K562 (cell line): Measurements from ENCODE around the gene B3GALNT2. TPM values are rescaled to one million over a fixed set of nuclear protein-coding genes. Genes with fewer than 3 reads are reported as not detected.

Experiments used
- ATAC-seq: fragments of 200-7000 bp; cut with Tn5 transposase; 3 replicates; pipeline ENCODE4 v1.9.1; 2020; ENCODE audit warnings: moderate library complexity
- BruUV-seq: library from RNA; stranded (reverse); fragments of 400-500 nt; replicated peaks from 2 replicates; lab custom pipeline; 2021; lab: Mats Ljungman, UMichigan
- CTCF ChIA-PET: fragments of 300-600 bp; formaldehyde crosslinking; extraction: SDS; loops from one replicate; lab custom pipeline; 2021; ENCODE audit warnings: low intra/inter-chr PET ratio; lab: Yijun Ruan, JAX
- POLR2A ChIA-PET: fragments of 300-600, 350-650 bp; sonication (Branson Sonifier 250); formaldehyde crosslinking; extraction: SDS; loops from one replicate; lab custom pipeline; 2021; ENCODE audit warnings: antibody characterized with exemption, inconsistent platforms; lab: Yijun Ruan, JAX
- DNase-seq, 4 experiments: peaks; one replicate each; pipeline versions ENCODE4 v3.0.0 to v3.0.0-alpha.2; 2011 to 2018; ENCODE audit warnings: low spot score in 3 of 4, mixed read lengths in 3 of 4; ENCODE audit errors: extremely low read depth in 1 of 4
- FAIRE-seq: peaks from 2 replicates; lab custom pipeline; 2011; peaks lifted over from hg19 to GRCh38; lab: Jason Lieb, UNC
- H2AFZ ChIP-seq: 2 replicates; pipeline ENCODE4 v1.6.0; 2011; ENCODE audit warnings: low read depth, low read length, control low read depth, inconsistent platforms
- H3K27ac ChIP-seq: fragments of 200-600 bp; 3 replicates; pipeline ENCODE4 v1.8.0; 2011; ENCODE audit warnings: low read depth, mild to moderate bottlenecking, control low read depth, inconsistent platforms, low read length, moderate library complexity, mixed read lengths; ENCODE audit errors: extremely low read depth
- H3K27me3 ChIP-seq, 2 experiments: fragments of 300-600 bp in 1 of 2; 2 replicates in 1 of 2; 3 replicates in 1 of 2; pipeline versions ENCODE4 v1.6.0 to v1.8.0; 2011; ENCODE audit warnings: inconsistent platforms in 2 of 2, low read length in 2 of 2, mild to moderate bottlenecking in 1 of 2, mixed read lengths in 1 of 2, moderate library complexity in 1 of 2; ENCODE audit not compliant: control insufficient read depth in 2 of 2, insufficient read depth in 2 of 2
- H3K36me3 ChIP-seq: fragments of 300-600 bp; 3 replicates; pipeline ENCODE4 v1.8.0; 2011; ENCODE audit warnings: mild to moderate bottlenecking, low read length, inconsistent platforms; ENCODE audit not compliant: control insufficient read depth, insufficient read depth
- H3K4me1 ChIP-seq, 2 experiments: fragments of 200-600 bp in 1 of 2; replicated peaks in 1 of 2; 2 replicates in 1 of 2; 3 replicates in 1 of 2; pipeline versions ENCODE4 v1.5.1 to v1.8.0; 2011; ENCODE audit warnings: inconsistent platforms in 2 of 2, low read length in 2 of 2, mild to moderate bottlenecking in 1 of 2, mixed read lengths in 1 of 2, moderate library complexity in 1 of 2; ENCODE audit not compliant: control insufficient read depth in 2 of 2, insufficient read depth in 2 of 2
- H3K4me2 ChIP-seq: 2 replicates; pipeline ENCODE4 v1.6.1; 2011; ENCODE audit warnings: low read length, control low read depth, inconsistent platforms, mixed read lengths; ENCODE audit not compliant: insufficient read depth
- H3K4me3 ChIP-seq: fragments of 200-600 bp; sonication (generic), shearing (Covaris generic); 2 replicates; pipeline ENCODE4 v1.5.1; 2016; ENCODE audit warnings: control low read depth, inconsistent platforms
- H3K79me2 ChIP-seq: fragments of 200-600 bp; 3 replicates; pipeline ENCODE4 v1.8.0; 2011; ENCODE audit warnings: low read length, inconsistent platforms; ENCODE audit not compliant: control insufficient read depth, insufficient read depth
- H3K9ac ChIP-seq, 2 experiments: 2 replicates each; pipeline versions ENCODE4 v1.6.0 to v1.6.1; 2011; ENCODE audit warnings: low read depth in 2 of 2, low read length in 2 of 2, control low read depth in 1 of 2, inconsistent platforms in 1 of 2, mild to moderate bottlenecking in 1 of 2, mixed read lengths in 1 of 2; ENCODE audit not compliant: insufficient read depth in 1 of 2
- H3K9me1 ChIP-seq: one replicate; pipeline ENCODE4 v1.6.0; 2011; ENCODE audit warnings: inconsistent platforms, mild to moderate bottlenecking, low read length, moderate library complexity; ENCODE audit not compliant: control insufficient read depth, insufficient read depth
- H3K9me3 ChIP-seq: replicated peaks from 2 replicates; pipeline ENCODE4 v1.5.1; 2011; ENCODE audit warnings: low read depth, low read length, inconsistent platforms; ENCODE audit not compliant: control insufficient read depth, insufficient read depth
- H4K20me1 ChIP-seq: replicated peaks from 2 replicates; pipeline ENCODE4 v1.6.1; 2011; ENCODE audit warnings: low read length, inconsistent platforms, mixed read lengths; ENCODE audit not compliant: control insufficient read depth, insufficient read depth
- ATF6 ChIP-seq: sonication (generic); formaldehyde crosslinking; IDR thresholded peaks from 2 replicates; pipeline ENCODE4 v1.4.0; 2020; ENCODE audit warnings: mild to moderate bottlenecking, missing genetic modification reagents
- HDAC1 ChIP-seq, 2 experiments: fragments of 450-650 bp; IDR thresholded peaks; 2 replicates each; pipeline ENCODE4 v1.6.1; 2016 to 2017; ENCODE audit warnings: inconsistent platforms in 1 of 2, mild to moderate bottlenecking in 1 of 2, moderate library complexity in 1 of 2
- MBD1 ChIP-seq: fragments of 250-450 bp; sonication (Bioruptor Pico); IDR thresholded peaks from 2 replicates; pipeline ENCODE4 v1.8.0; 2022; ENCODE audit warnings: inconsistent platforms
- RAD21 ChIP-seq, 2 experiments: fragments of 250-450 bp in 1 of 2; fragments of 450-650 bp in 1 of 2; sonication (Bioruptor Pico) in 1 of 2; formaldehyde crosslinking in 1 of 2; IDR thresholded peaks in 1 of 2; conservative IDR thresholded peaks in 1 of 2; 2 replicates each; pipeline versions ENCODE4 v1.4.0 to v1.8.0; 2020 to 2022; ENCODE audit warnings: mild to moderate bottlenecking in 2 of 2, moderate library complexity in 1 of 2
- RNF219 ChIP-seq: fragments of 250-450 bp; sonication (Bioruptor Pico); IDR thresholded peaks from 2 replicates; pipeline ENCODE4 v1.5.0; 2022; ENCODE audit warnings: mild to moderate bottlenecking
- SAFB ChIP-seq: fragments of 200-400 bp; formaldehyde crosslinking; IDR thresholded peaks from 2 replicates; pipeline ENCODE4 v1.6.1; 2017; ENCODE audit warnings: low read depth, low read length, borderline replicate concordance
- SAP30 ChIP-seq: fragments of 200-600 bp; sonication (generic); IDR thresholded peaks from 2 replicates; pipeline ENCODE4 v1.6.1; 2012; ENCODE audit warnings: borderline replicate concordance, low read depth, mild to moderate bottlenecking, moderate library complexity, low read length, control low read depth, inconsistent platforms; ENCODE audit not compliant: insufficient read depth, poor library complexity, severe bottlenecking
- SMC3 ChIP-seq: conservative IDR thresholded peaks from 2 replicates; pipeline ENCODE4 v1.6.1; 2011; ENCODE audit warnings: low read depth, low read length, improper control_type of control experiment; ENCODE audit not compliant: insufficient read depth
- TBP ChIP-seq: optimal IDR thresholded peaks from 2 replicates; pipeline ENCODE3; 2011; ENCODE audit warnings: low read depth, low read length, improper control_type of control experiment
- ZNF232 ChIP-seq: sonication (generic); formaldehyde crosslinking; IDR thresholded peaks from 2 replicates; pipeline ENCODE4 v1.8.0; 2022; ENCODE audit warnings: mild to moderate bottlenecking, missing genetic modification reagents
- ZNF316 ChIP-seq: fragments of 450-650 bp; IDR thresholded peaks from 2 replicates; pipeline ENCODE4 v1.6.1; 2016
- WGBS: fragments of 100-300 bp; shearing (Covaris generic); methylation state at CpG from one replicate; pipeline ENCODE4 v1.1.6; 2016; ENCODE audit warnings: low coverage, mixed read lengths; ENCODE audit not compliant: insufficient coverage; ENCODE audit errors: missing lambda C conversion rate; 5-methylcytosine and 5-hydroxymethylcytosine counted together
- in situ Hi-C: fragments of 300-500 bp; cut with MboI; formaldehyde crosslinking; loops from 4 replicates; pipeline ENCODE4 v1.15.0; 2018; ENCODE audit warnings: inconsistent platforms, mixed read lengths
- intact Hi-C: fragments of 100-400 bp; cut with micrococcal nuclease; formaldehyde crosslinking; loops from 2 replicates; pipeline ENCODE4 v1.14.2; 2022
- polyA plus RNA-seq, 8 experiments: library from polyadenylated mRNA; depleted of rRNA in 4 of 8; stranded (reverse) in 5 of 8; unstranded in 3 of 8; fragments of >200 nt; fragmentation: Nextera tagmentation in 2 of 8; fragmentation: Illumina TruSeq in 1 of 8; extraction: Ambion mirVana in 2 of 8; extraction: Trizol in 1 of 8; gene quantifications; 2 replicates each; pipeline versions ENCODE4 v1.2.1 to v1.2.3, GENCODE V29; 2011 to 2014; ENCODE audit warnings: inconsistent platforms in 1 of 8, missing spikeins in 1 of 8
- total RNA-seq, 7 experiments: library from RNA; depleted of rRNA in 6 of 7; stranded (reverse); fragments of >200 nt in 6 of 7; fragmentation: Illumina TruSeq in 2 of 7; extraction: Trizol in 2 of 7; gene quantifications; 2 replicates each; pipeline versions ENCODE4 v1.2.1 to v1.2.3, GENCODE V29; 2011 to 2021; ENCODE audit warnings: low replicate concordance in 1 of 7

B3GALNT2 gene
- total and polyA plus RNA-seq, 9 of the 15 experiments (the other 6 are each of a cell fraction or from before 2014, with no cell fraction given): 2.0 to 31.7 (median 22.9) TPM

DNA sequence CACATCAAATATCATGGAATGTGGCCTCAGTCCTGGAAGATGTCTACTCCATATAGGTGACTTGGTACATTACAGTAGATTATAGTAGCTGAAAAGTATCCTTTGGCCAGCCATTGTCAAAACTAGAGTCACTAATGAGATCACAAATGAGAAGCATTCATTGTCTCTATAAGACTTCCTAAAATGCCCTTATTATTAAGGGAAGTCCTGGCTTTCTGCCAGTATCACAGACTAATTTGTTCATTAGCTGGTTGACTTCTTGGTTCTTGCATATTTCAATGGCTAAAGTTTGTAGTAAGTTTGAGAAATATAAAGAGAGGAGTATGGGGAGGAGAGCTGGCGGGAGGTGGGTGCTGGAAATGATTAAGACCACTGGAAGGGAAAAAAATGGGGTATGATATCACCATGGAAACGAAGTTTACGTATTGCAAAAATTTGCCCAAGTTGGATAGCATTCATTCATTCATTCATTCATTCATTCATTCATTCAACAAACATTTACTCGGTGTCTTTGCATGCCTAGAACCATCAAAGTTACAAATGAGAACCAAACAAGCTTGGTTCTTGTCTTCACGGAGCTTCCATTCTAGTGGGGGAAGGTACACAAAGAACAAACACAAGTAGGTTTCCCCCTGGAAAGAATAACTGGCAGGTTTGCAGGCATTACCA, 11.7 kb upstream of the B3GALNT2 start (continued):
- no peak for TF ChIP-seq ATF6
- no peak for TF ChIP-seq SMC3
- TF ChIP-seq, all 486 proteins: peak for 4

DNA sequence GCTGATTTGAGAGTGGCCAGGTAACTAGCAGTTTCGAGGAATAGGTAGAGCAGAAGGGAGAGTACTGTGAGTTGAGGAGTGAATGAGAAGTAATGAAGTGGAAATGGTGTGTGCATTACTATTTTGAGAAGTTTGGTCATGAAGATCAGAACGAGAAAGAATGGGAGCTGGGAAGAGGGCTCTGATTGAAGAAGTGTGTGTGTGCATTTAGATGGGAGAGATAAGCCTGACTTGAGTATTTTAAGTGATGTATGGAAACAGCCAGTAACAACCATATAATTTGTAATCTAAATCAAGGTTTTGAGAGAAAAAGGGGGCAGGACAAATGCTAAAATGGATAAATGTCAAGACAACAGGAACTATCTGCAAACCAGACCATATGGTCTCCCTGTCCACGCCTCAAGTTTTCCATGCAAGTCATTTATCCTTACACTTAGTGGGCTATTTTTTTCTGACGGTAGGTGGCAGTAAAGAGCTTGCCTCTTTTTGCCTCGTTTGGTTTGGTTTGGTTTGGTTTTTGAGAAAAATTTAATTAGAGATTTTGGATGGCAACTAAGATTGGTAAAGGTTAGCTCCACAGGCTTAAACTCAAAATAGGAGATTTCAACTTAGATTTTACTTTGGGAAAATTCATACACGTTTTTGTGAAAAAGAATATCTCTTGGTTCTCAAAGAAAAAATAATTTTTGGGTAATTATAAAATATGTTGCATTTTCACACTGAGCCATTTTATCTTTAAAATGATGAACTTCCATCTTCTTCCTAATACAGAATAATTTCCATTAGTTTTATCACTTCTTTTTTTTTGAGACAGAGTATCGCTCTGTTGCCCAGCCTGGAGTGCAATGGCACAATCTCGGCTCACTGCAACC, 9.5 kb upstream of the B3GALNT2 start:
- Histone ChIP-seq H3K27ac (no peak overlapping the region), H3K9ac (no peak overlapping the region), H2AFZ (no peak overlapping the region), H3K27me3 (peaks cover 3 to 9% of the 10 kb centered on the region in 2 experiments; a peak in 1 of 5 replicates), H3K9me3 (0 out of 2 replicates have a peak, but pooled peaks cover 1% of the 10 kb centered on the region), H4K20me1 (no peaks in the 10 kb centered on the region), H3K9me1 (no peaks in the 10 kb centered on the region), H3K79me2 (no peaks in the 10 kb centered on the region), H3K4me1 (no peaks in the 10 kb centered on the region), H3K4me2 (no peak overlapping the region), H3K4me3 (no peak overlapping the region), H3K36me3 (no peaks in the 10 kb centered on the region)
- no TSS peak for BruUV-seq
- ATAC-seq: peak; percentile 83
- DNase-seq: peak; percentile 54 to 86 (median 57)
- ChIA-PET CTCF (interaction anchor here (0.7 to 2.5 kb wide), 5 partner anchors 218 to 409 kb away, joined by 4 to 15 read pairs (median 4); no protein-coding TSS in a partner anchor), POLR2A (interaction anchor here (0.6 to 1.3 kb wide), 5 partner anchors 9 to 137 kb away, joined by 3 to 5 read pairs (median 3); partner anchors contain the start of gene B3GALNT2)
- peak; percentile 94 for FAIRE-seq
- in situ Hi-C loops: loop anchor here (10.0 kb wide), 1 partner anchor 221 kb away; no protein-coding TSS in a partner anchor
- WGBS: 25% methylated on average over 8 of the region's 8 CpGs
- intact Hi-C loops: loop anchor here (1.0 to 10.0 kb wide), 5 partner anchors 89 to 459 kb away; no protein-coding TSS in a partner anchor
- TF ChIP-seq RNF219 (no peak), ZNF232 (no peak), RAD21 (CRISPR knock-in tag; conservative IDR thresholded peaks at IDR 0.05 in 1 of 2, IDR thresholded peaks at IDR 0.05 in 1 of 2) (peak; percentile 88 to 92), TBP (no peak), SAFB (no peak), MBD1 (CRISPR knock-in tag) (no peak), SAP30 (no peak), ZNF316 (peak; percentile 7; the same call in 1 of the 2 replicates), HDAC1 (IDR thresholded peaks at IDR 0.05) (0 out of 4 replicates have a peak, but pooled peaks of 1 of the 2 experiments have one; percentile 23)
